ENCODE data around the gene ERAP2.

DNA sequence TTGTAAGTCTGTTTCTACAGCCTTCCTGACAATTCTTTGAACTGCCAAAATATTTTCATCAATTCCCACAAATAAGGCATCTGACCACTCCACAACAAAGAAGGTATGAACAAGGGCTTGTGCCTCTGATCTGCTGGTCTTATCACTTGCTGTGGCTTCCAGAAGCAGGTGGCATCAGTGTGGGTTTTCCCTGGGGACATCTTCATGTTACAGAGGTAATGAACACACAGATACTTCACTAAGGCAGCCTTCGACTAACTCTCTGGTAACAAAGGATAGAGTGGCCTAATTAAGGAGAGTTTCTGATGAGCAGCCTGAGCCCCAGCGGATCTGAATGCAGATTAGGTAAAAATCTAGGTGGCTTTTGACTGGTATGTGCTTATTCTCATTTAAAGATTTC is 15.2 kb upstream of the ERAP2 start:
- TF ChIP-seq BHLHE40 (IDR thresholded peaks at IDR 0.05; ENCODE audit: low read length): no peak
- no peak for TF ChIP-seq RFX5 (IDR thresholded peaks at IDR 0.05; ENCODE audit: low read depth, low read length)
- no peak for TF ChIP-seq PHB2 (IDR thresholded peaks at IDR 0.05; ENCODE audit: partially characterized antibody)

Measured in HepG2 (cell line).